GM12873 (cell line): Measurements from ENCODE around the gene F7.

Source experiments
- TF ChIP-seq, protein P1 (sequence below): IDR thresholded peaks from 2 replicates; pipeline ENCODE4 v1.5.1; 2012; ENCODE audit warnings: low read depth, mild to moderate bottlenecking, moderate library complexity, low read length, control low read depth; ENCODE audit not compliant: insufficient read depth; ENCODE audit errors: missing control alignments

The F7 gene

DNA sequence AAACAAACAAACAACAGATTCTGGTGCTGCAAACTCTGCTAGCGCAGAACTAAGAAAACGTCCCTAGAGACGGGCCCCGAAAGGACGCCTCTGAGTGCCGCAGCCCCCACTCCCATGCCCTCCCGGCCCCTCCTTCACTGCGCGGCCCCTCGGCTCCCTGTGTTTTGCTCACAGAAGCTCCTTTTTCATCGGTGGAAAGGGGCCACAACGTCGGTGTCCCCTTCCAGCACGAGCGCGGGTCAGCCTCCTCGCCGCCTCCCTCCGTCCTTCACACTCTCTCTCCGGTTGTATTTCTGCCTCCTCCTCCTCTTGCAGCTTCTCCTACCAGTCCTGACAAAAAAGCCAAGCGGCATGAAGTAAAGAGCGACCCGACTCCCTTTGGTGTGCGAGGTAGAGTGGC, 14.8 kb upstream of the F7 start:
- TF ChIP-seq, protein P1, sequence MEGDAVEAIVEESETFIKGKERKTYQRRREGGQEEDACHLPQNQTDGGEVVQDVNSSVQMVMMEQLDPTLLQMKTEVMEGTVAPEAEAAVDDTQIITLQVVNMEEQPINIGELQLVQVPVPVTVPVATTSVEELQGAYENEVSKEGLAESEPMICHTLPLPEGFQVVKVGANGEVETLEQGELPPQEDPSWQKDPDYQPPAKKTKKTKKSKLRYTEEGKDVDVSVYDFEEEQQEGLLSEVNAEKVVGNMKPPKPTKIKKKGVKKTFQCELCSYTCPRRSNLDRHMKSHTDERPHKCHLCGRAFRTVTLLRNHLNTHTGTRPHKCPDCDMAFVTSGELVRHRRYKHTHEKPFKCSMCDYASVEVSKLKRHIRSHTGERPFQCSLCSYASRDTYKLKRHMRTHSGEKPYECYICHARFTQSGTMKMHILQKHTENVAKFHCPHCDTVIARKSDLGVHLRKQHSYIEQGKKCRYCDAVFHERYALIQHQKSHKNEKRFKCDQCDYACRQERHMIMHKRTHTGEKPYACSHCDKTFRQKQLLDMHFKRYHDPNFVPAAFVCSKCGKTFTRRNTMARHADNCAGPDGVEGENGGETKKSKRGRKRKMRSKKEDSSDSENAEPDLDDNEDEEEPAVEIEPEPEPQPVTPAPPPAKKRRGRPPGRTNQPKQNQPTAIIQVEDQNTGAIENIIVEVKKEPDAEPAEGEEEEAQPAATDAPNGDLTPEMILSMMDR = no peak

DNA sequence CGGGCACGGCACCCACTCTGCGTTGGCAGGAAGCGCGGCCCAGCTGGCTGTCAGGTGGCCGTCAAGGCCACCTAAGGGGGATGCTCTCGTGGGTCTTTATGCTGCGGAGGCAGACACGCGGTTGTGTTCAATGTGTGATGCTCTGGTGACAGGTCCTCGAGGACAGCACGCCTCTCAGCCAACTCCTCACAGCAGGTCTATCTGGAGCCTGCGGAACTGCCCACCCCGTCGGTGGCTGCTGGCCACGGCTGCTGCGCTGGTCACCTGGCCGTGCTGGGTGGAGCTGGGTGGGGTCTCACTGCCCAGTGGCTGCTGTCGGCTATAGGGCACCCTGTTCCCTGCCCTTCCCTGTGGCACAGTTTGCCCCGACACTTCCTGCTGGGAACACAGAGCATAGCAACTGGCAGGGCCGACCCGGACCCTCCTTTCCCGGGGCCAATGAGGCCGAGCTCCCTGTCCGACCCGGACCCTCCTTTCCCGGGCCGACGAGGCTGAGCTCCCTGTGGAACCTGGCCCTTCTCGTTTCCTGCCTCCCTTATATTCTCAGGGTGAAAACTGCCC, 14.3 kb upstream of the F7 start:
- TF ChIP-seq, protein P1 = no peak

DNA sequence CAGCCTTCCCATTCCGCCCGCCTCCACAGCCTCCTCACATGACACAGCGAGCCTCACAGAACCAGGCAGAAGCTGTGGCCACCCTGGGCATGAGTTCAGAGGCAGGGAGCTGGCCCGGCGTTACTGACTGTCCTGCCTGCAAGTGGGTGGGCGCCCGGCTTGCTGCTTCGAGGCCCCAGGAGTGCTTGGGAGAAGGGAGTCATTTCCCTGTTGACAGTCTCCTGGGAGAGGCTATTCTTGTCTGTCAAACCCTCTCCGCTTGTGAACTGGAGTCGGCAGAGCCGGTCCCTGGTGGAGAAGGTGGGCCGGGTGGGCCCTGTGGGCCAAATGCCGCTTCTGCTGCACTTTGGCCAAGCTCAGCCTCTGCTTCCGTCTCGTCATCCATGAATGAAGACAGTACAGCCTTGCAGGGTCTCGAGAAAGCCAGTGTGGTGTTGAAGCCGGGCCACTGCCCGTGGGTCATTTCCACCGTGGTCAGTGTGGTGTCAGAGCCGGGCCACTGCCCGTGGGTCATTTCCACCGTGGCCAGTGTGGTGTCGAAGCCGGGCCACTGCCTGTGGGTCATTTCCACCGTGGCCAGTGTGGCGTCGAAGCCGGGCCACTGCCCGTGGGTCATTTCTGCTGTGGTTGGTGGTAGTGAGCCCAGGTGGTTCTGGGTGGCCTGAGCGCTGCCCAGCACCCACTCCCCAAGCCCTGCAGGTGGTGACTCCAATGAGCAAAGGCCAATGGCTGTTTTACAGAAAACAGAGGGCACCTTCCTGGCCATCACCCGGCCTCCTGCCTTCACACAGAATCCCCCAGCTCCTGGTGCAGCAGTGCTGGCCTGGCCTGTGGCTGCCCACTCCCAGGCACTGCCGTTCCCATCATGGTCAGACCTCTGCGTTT, 13.5 kb upstream of the F7 start:
- TF ChIP-seq, protein P1 = no peak

DNA sequence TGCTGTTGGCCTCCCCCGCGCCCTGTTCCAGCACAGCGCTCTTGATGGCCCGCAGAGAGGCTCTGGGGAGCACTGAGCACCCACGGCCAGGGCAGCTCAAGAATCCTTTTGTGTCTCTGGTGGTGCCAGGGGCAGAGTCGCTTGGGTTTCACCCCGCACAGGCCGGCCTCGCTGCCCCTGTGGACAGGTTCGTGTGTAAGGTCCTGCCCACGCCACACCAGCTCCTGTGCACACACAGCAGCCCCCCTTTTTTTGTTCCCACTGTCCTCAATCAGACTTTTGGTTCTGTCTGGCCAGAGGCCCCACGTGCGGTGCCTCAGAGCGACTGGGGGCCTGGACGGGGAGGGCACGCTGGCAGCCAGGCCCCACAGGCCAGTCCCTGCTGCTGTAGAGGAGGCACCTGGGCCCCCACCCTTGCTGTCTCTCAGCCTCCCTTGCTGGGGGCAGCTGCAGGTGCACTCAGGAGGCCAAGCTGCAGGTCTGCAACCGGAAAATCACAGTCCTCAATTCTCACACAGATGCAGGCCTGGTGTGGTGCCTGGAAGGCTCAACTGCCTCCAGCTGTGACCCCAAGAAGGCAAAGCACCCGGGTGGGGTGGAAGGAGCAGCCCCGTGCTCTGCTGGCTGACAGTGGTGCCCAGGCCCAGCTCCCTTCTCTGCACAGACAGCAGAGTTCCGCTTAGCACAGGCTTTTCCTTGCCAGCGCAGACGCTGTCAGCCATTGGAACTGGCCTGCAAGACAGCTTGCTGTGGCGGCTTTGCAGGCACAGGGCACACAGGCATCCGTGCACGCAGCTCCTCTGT, 12.6 kb upstream of the F7 start:
- TF ChIP-seq, protein P1 = no peak

DNA sequence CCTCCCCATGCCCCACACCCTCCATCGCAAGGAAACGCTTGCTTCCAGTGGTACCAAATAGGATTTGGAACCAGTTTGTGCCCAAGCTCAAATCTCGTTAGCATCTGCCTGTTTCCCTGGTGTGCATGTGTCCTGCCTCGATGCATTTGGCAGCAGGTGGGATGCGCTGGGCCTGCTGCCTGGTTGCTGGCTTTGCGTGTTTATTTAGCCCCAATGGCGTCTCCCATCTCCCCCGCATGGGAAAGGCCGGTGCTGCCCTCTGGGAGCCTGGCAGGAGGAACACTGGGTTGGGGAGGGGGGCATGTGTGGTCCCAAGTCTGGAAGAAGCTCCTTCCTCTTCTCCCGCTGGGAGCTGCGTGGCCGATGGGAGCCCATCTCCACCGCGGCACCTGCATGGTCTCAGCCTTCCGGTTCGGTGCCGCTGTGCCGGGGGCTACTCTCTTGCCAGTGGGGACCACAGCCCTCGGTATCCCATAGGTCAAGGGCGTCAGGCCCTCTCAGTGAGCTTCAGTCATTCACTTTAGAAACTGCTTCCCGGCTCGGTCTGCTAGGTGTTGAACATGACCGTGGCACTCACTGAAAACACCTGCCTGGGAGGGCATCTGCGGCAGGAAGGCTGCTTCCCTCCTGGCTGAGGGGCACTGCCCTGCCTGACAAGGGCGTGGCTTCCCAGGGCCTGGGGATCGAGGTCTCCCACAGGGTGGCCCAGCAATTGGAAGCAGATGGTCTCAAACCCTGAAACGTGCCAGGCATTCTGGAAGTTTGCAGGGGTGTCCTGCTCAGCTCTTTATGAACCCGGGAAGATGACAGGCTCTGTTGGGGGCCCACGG, 11.8 kb upstream of the F7 start:
- TF ChIP-seq, protein P1 = no peak

DNA sequence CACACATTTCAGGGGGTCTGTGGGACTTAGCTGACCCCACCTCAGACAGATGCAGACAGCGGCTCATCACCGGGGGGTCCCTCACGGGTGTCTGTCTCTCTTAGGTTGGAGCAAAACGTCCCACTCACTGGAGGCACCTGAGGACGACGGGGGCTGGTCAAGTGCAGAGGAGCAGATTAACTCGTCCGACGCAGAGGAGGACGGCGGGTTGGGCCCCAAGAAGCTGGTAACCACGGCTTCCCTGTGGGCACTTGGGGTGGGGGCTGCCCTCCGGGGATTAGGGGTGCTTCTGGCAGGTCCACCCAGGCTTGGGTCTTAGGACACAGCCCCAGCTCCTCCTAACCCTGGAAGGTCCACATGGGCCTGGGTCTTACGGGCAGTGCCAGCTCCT, 11.2 kb upstream of the F7 start:
- TF ChIP-seq, protein P1 = no peak
